Measurements from ENCODE around the gene TMEM203. TPM values are rescaled to one million over a fixed set of nuclear protein-coding genes. Genes with fewer than 3 reads are reported as not detected.

The TMEM203 gene
- total and polyA plus RNA-seq, 2 of the 13 experiments (the other 11 are each of a cell fraction or from before 2014, with no cell fraction given): 23.4 to 36.7 TPM

DNA sequence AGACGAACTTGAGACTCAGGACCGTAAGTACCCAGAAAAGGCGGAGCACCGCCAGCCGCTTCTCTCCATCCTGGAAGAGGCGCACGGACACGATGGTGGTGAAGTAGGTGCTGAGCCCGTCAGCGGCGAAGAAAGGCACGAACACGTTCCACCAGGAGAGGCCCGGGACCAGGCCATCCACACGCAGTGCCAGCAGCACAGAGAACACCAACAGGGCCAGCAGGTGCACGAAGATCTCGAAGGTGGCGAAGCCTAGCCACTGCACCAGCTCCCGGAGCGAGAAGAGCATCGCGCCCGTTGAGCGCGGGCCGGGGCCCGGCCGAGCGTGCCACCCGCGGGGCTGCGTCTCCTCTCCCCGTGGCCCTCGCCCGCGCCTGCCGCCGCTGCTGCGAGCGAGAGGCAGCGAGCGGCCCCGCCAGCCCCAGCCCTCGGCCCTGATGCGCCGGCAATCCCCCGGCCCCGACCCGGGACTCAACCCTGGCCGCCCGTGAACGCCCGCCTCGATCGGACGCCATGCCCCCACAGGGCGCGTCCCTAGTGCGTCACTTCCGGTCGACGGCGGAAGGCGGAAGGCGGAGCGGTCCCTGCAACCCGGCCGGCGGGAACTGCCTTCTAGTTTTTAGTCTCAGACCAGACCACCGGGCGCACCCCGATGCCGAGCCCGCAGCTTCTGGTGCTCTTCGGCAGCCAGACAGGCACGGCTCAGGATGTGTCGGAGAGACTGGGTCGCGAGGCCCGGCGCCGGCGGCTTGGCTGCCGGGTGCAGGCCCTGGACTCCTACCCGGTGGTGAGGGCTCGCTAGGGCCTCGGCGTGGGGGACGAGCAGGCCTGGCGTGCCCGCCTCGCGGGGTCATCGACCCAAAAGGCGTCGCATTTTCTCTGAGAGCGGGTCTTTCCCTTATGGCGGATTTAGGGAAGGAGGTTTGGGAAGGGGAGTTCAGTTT, at the start of gene TMEM203, which contains the start of gene NDOR1 (continued):
- peak; percentile 37; the same call in 1 of the 2 replicates for TF ChIP-seq ZBTB14 (CRISPR knock-in tag; IDR thresholded peaks at IDR 0.05)
- 0 out of 2 replicates have a peak, but pooled peaks have one; percentile 13 for TF ChIP-seq TBP (CRISPR knock-in tag; IDR thresholded peaks at IDR 0.05)
- TF ChIP-seq ZNF350 (CRISPR knock-in tag; IDR thresholded peaks at IDR 0.05; ENCODE audit: borderline replicate concordance, low read depth): peak; percentile 73
- TF ChIP-seq BORCS8-MEF2B (CRISPR knock-in tag; IDR thresholded peaks at IDR 0.05): peak; percentile 92; the same call in 1 of the 2 replicates
- peak; percentile 79 for TF ChIP-seq TAF1 (CRISPR knock-in tag; IDR thresholded peaks at IDR 0.05)
- no peak for TF ChIP-seq MTF2 (CRISPR knock-in tag; IDR thresholded peaks at IDR 0.05; ENCODE audit: borderline replicate concordance)
- TF ChIP-seq EED (CRISPR knock-in tag; IDR thresholded peaks at IDR 0.05): no peak
- TF ChIP-seq PTBP1 (IDR thresholded peaks at IDR 0.05; ENCODE audit: low read depth, low read length, poor library complexity, severe bottlenecking): no peak
- no peak for TF ChIP-seq ZSCAN31 (CRISPR knock-in tag; IDR thresholded peaks at IDR 0.05; ENCODE audit: low read depth)
- no peak for TF ChIP-seq FOXP1 (IDR thresholded peaks at IDR 0.05)
- TF ChIP-seq FOXP1 (CRISPR knock-in tag; IDR thresholded peaks at IDR 0.05): no peak
- TF ChIP-seq, protein P1, sequence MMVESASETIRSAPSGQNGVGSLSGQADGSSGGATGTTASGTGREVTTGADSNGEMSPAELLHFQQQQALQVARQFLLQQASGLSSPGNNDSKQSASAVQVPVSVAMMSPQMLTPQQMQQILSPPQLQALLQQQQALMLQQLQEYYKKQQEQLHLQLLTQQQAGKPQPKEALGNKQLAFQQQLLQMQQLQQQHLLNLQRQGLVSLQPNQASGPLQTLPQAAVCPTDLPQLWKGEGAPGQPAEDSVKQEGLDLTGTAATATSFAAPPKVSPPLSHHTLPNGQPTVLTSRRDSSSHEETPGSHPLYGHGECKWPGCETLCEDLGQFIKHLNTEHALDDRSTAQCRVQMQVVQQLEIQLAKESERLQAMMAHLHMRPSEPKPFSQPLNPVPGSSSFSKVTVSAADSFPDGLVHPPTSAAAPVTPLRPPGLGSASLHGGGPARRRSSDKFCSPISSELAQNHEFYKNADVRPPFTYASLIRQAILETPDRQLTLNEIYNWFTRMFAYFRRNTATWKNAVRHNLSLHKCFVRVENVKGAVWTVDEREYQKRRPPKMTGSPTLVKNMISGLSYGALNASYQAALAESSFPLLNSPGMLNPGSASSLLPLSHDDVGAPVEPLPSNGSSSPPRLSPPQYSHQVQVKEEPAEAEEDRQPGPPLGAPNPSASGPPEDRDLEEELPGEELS (CRISPR knock-in tag; IDR thresholded peaks at IDR 0.05): no peak
- no peak for TF ChIP-seq ZNF484 (CRISPR knock-in tag; IDR thresholded peaks at IDR 0.05; ENCODE audit: borderline replicate concordance, low read depth)
- TF ChIP-seq REST (IDR thresholded peaks at IDR 0.05; ENCODE audit: borderline replicate concordance in 1 of 2, low read depth in 1 of 2, low read length in 2 of 2): peak in 1 of 2 experiments; percentile 7; a peak in 1 of 4 replicates
- no peak for TF ChIP-seq TRIM22 (IDR thresholded peaks at IDR 0.05)
- peak; percentile 79 for TF ChIP-seq POLR2AphosphoS5 (IDR thresholded peaks at IDR 0.05; ENCODE audit: low read depth, low read length)
- no peak for TF ChIP-seq ZNF510 (CRISPR knock-in tag; IDR thresholded peaks at IDR 0.05; ENCODE audit: low read depth)
- TF ChIP-seq EP300 (IDR thresholded peaks at IDR 0.05; ENCODE audit: low read depth in 2 of 2, low read length in 2 of 2): no peak
- no peak for TF ChIP-seq EP300 (CRISPR knock-in tag; IDR thresholded peaks at IDR 0.05; ENCODE audit: borderline replicate concordance)
- TF ChIP-seq ZNF766 (CRISPR knock-in tag; IDR thresholded peaks at IDR 0.05; ENCODE audit: borderline replicate concordance): peak; percentile 61; the same call in 1 of the 2 replicates
- peak; percentile 95 for TF ChIP-seq HDAC2 (CRISPR knock-in tag; IDR thresholded peaks at IDR 0.05)
- TF ChIP-seq ZC3H13 (CRISPR knock-in tag; IDR thresholded peaks at IDR 0.05): no peak
